AG09309 (cell line): ENCODE measurements around the gene HOXC6.

Source experiments
- DNase-seq: peaks from one replicate; pipeline ENCODE4 v3.0.0-alpha.2; 2010; ENCODE audit warnings: low read depth
- H3K4me3 ChIP-seq: 2 replicates; pipeline ENCODE4 v1.5.1; 2011; ENCODE audit warnings: mild to moderate bottlenecking, low read depth, low read length, moderate library complexity; ENCODE audit not compliant: control insufficient read depth
- TF ChIP-seq, protein P1 (sequence below): IDR thresholded peaks from 2 replicates; pipeline ENCODE4 v1.5.1; 2011; ENCODE audit warnings: mild to moderate bottlenecking, low read depth, low read length, inconsistent platforms; ENCODE audit not compliant: insufficient read depth, control insufficient read depth; ENCODE audit errors: missing control alignments

HOXC6 gene

DNA sequence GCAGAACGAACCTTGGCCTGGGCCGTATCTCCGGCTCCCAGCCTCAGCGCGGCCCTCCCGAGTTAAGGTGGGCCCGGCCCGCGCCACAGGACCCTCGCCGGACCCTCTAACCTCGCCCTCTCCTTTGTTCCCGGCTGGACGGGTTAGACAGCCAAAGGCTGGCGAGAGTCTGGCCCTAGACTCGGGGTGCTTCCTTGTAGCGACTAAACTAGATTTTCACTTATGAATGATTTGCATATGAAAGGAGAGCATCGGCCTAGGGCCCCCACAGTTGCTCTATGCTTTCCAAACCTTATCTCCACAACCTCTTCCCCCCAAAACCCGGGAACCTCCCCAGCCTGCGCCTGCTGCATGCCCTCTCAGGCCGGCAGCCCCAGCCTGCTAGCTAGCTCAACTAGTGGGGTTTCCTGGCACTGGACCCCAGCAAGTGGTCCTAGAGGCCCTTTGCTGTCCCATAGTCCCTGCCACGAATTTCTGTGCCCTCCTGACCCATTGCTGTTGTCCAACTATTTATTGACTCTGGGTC, 6.6 kb downstream of the HOXC6 start:
- no peak overlapping the region for H3K4me3 ChIP-seq
- DNase-seq = no peak
- TF ChIP-seq, protein P1, sequence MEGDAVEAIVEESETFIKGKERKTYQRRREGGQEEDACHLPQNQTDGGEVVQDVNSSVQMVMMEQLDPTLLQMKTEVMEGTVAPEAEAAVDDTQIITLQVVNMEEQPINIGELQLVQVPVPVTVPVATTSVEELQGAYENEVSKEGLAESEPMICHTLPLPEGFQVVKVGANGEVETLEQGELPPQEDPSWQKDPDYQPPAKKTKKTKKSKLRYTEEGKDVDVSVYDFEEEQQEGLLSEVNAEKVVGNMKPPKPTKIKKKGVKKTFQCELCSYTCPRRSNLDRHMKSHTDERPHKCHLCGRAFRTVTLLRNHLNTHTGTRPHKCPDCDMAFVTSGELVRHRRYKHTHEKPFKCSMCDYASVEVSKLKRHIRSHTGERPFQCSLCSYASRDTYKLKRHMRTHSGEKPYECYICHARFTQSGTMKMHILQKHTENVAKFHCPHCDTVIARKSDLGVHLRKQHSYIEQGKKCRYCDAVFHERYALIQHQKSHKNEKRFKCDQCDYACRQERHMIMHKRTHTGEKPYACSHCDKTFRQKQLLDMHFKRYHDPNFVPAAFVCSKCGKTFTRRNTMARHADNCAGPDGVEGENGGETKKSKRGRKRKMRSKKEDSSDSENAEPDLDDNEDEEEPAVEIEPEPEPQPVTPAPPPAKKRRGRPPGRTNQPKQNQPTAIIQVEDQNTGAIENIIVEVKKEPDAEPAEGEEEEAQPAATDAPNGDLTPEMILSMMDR = no peak

DNA sequence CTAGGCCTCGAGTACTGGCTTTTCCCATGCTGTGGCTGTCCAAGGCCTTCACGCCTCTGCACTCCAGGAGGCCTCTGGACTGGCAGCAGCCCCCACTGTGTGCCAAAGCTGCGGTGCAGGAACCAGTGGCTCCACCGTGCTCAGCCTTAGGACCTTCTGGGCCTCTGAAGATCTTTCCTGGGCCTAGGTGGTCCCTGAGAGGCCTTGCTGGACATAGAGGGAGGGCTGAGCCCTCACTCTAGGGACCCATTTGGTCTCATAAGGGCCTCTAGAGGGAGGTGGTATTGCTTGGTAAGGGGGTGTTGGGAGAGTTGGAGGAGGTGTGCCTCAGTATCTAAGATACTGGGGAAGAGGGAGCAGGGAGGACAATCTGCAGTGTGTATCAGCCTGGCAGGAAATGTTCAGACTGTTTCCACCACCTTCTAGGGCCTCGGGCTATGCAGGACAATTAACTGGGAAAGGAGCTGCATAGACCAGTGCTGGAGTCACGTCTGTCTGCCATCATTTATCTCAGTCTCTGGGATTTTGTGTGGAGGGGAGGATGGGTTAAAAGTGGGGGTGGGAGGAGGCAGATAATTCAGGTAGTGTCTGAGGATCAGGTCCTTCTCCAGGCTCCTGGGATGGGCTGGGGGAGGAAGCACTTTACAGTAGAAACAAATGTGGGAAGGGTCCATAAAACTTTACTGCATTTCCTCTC, 7.5 kb downstream of the HOXC6 start:
- no peak overlapping the region for H3K4me3 ChIP-seq
- DNase-seq = no peak
- TF ChIP-seq, protein P1 = no peak

DNA sequence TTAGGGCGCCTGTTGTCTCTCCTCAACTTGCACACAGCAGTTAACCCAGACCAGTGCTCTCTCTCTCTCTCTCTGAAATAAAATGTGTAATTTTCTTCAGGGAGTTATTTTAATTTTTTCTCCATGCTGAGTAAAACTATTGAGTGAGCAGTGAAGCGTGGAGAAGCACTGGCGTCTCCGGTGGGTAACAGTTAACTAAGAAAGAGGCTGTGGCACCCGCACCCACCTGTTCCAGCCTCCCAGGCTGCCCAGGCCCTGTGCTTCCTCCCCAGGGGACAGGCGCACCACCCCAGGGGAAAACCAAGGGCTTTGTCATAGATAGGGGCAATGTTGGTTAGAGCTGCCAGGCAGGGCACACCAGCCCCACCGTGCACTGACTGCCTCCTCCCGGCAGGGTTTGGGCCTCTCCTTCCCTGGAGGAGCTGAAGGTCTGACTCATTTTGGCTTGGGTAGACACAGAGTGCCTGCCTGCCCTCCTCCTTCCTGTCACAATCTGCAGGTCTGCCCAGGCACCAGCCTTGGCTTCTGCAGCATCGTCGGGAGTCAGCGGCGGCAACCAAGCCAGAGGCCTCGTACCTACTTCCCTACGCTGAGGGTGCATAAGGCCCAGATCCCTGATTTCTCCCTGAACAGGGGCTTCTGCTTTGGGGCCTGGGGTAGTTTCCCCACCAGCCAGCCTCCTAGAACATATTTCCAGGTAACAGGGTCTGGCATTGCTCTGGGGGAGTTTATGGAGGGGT, 8.6 kb downstream of the HOXC6 start:
- TF ChIP-seq, protein P1 = no peak
- no peak for DNase-seq
- H3K4me3 ChIP-seq = no peak overlapping the region

DNA sequence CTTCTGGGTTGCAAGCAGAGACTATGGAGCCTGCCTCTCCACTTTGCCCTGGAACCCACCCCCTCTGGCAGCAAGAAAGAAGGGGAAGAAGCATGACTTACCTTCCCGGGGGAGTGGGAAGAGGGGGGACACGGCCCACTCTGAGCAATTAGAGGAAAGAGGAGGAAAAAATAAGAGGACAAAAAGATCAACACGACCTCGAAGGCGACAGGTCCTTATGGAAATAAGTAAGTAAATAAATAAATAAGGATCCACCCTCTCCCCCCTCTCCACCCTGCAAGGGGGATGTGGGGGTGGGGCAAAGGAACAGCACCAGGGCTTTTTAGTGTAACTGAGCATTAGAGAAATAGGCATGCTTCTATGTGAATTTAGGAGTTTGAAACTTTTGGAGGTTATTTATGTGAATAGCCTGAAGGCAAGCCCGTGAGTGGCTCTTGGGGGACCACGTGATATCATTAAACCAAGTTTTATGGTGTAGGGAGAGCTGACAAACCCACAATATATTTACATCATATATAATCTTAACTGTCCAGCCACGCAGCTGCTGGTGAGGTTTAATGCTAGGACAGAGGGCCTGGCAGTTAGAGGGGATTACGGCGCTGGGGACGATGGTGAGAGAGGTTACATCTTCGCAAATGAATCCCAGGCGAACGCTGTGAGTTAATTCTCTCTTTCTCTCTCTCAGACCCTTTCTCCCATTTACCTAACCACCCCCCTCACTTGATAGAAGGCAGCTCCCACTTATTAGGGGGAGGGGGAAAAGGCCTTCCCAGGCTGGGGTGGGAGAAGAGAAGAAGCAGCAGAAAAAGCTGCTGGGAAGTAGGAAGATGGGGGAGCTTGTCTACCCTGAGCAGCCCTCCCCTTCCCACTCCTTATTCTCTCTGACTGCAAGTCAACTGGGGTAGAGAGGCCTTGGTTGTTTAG, 9.4 kb downstream of the HOXC6 start:
- no peak overlapping the region for H3K4me3 ChIP-seq
- TF ChIP-seq, protein P1 = no peak
- no peak for DNase-seq

DNA sequence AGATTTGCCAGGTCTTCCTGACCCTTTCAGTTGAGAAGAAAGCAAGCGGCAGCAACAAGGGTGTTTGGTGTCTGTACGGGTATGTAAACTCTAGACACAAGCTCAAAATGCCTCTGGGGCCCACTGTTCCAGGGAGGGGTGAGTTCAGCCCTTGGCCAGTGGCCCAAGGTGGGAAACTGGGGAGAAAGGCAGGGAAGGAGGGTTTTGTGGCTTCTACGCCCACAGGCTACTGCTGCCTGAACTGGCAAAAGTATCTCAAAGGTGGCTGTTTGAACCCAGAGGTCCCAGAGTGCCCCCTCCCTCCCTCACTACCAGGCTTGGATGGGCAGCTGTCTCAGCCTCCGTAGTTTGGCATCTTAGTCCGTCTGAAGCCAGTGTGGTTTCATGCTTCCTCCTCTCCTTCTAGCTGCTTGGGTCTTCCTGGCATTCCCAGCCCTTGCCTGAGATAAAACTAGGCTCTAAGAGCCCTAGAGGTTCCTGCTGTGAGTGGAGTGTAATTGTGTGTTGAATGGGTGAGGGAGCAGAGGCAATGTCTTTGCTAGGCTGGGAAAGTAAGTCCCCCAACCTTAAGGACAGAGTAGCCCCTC, 10.1 kb downstream of the HOXC6 start:
- TF ChIP-seq, protein P1 = no peak
- DNase-seq = no peak
- no peak overlapping the region for H3K4me3 ChIP-seq
